HL-60 (cell line): ENCODE data around the gene SMIM24.

Source experiments
- DNase-seq, 2 experiments: peaks; one replicate each; pipeline ENCODE4 v3.0.0-alpha.2; 2010 to 2020; ENCODE audit warnings: low read depth in 1 of 2, low spot score in 1 of 2
- H3K27ac ChIP-seq: fragments of 250-450 bp; sonication (Bioruptor Pico); replicated peaks from 2 replicates; pipeline ENCODE4 v1.5.1; 2020; ENCODE audit warnings: mild to moderate bottlenecking, moderate library complexity
- H3K27me3 ChIP-seq: fragments of 250-450 bp; sonication (Bioruptor Pico); 2 replicates; pipeline ENCODE4 v1.5.1; 2021; ENCODE audit warnings: mild to moderate bottlenecking, moderate library complexity; ENCODE audit not compliant: insufficient read depth, poor library complexity, severe bottlenecking
- H3K4me3 ChIP-seq: replicated peaks from 2 replicates; pipeline ENCODE4 v1.5.1; 2011; ENCODE audit warnings: mild to moderate bottlenecking, control low read depth, low read length; ENCODE audit not compliant: insufficient read depth
- GABPA ChIP-seq: IDR thresholded peaks from 2 replicates; pipeline ENCODE4 v1.6.1; 2012; ENCODE audit warnings: low read depth
- POLR2AphosphoS5 ChIP-seq: IDR thresholded peaks from 2 replicates; pipeline ENCODE4 v1.6.1; 2012; ENCODE audit warnings: low read depth
- REST ChIP-seq: IDR thresholded peaks from 2 replicates; pipeline ENCODE4 v1.6.1; 2012; ENCODE audit warnings: low read depth; ENCODE audit not compliant: insufficient replicate concordance
- SPI1 ChIP-seq: IDR thresholded peaks from 2 replicates; pipeline ENCODE4 v1.6.1; 2012; ENCODE audit warnings: low read depth, mild to moderate bottlenecking, borderline replicate concordance
- TF ChIP-seq, protein P1 (sequence below): IDR thresholded peaks from one replicate; pipeline ENCODE4 v1.5.1; 2011; ENCODE audit warnings: low read length, control low read depth, inconsistent platforms; ENCODE audit not compliant: insufficient read depth

Gene SMIM24

DNA sequence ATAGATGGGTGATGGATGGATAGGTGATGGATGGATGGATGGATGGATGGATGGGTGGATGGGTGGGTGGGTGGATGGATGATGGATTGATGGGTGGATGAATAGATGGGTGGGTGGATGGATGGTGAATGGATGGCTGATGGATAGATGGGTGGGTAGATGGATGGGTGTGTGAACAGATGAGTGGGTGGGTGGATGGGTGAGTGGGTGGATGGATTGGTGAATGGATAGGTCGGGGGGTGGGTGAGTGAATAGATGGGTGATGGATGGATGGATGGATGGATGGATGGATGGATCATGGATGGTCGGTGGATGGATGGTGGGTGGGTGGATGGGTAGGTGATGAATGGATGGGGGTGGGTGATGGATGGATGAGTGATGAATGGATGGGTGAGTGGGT is 3.5 kb downstream of the SMIM24 start:
- Histone ChIP-seq H3K27ac (no peak overlapping the region), H3K27me3 (peaks cover 4% of the 10 kb centered on the region), H3K4me3 (no peak overlapping the region)
- no peak for DNase-seq
- TF ChIP-seq REST (no peak), GABPA (no peak), SPI1 (no peak)
- TF ChIP-seq, protein P1, sequence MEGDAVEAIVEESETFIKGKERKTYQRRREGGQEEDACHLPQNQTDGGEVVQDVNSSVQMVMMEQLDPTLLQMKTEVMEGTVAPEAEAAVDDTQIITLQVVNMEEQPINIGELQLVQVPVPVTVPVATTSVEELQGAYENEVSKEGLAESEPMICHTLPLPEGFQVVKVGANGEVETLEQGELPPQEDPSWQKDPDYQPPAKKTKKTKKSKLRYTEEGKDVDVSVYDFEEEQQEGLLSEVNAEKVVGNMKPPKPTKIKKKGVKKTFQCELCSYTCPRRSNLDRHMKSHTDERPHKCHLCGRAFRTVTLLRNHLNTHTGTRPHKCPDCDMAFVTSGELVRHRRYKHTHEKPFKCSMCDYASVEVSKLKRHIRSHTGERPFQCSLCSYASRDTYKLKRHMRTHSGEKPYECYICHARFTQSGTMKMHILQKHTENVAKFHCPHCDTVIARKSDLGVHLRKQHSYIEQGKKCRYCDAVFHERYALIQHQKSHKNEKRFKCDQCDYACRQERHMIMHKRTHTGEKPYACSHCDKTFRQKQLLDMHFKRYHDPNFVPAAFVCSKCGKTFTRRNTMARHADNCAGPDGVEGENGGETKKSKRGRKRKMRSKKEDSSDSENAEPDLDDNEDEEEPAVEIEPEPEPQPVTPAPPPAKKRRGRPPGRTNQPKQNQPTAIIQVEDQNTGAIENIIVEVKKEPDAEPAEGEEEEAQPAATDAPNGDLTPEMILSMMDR = no peak

- TF ChIP-seq GABPA = no peak
- TF ChIP-seq SPI1 = no peak
- TF ChIP-seq, protein P1 = no peak
- no peak for TF ChIP-seq REST
- TF ChIP-seq POLR2AphosphoS5 = no peak
- DNase-seq = no peak
- no peak overlapping the region for H3K27ac ChIP-seq
- no peak overlapping the region for H3K4me3 ChIP-seq
- H3K27me3 ChIP-seq = peaks cover 2% of the 10 kb centered on the region
These were observed 4.9 kb downstream of the SMIM24 start for GRCh38 chr19:3475449-3475848.

GRCh38 chr19:3474614-3475013 is 5.7 kb downstream of the SMIM24 start:
- Histone ChIP-seq H3K27me3 (no peaks in the 10 kb centered on the region), H3K27ac (no peak overlapping the region), H3K4me3 (no peak overlapping the region)
- no peak for DNase-seq
- no peak for TF ChIP-seq POLR2AphosphoS5
- TF ChIP-seq REST = no peak
- TF ChIP-seq GABPA = no peak
- no peak for TF ChIP-seq SPI1
- TF ChIP-seq, protein P1 = no peak
